H1 (cell line): ENCODE data around the gene NTRK1. TPM values are rescaled to one million over a fixed set of nuclear protein-coding genes. Genes with fewer than 3 reads are reported as not detected.

Experiments
- BRCA1 ChIP-seq: IDR thresholded peaks from 2 replicates; pipeline ENCODE4 v1.6.1; 2012; ENCODE audit warnings: low read depth, low read length, improper control_type of control experiment
- TAF1 ChIP-seq: IDR thresholded peaks from 2 replicates; pipeline ENCODE4 v1.6.1; 2011; ENCODE audit warnings: mild to moderate bottlenecking, low read depth, low read length
- polyA plus RNA-seq, 7 experiments: library from polyadenylated mRNA; depleted of rRNA in 3 of 7; stranded (reverse) in 5 of 7; unstranded in 2 of 7; fragments of >200 nt in 5 of 7; fragments of 200-250 nt in 2 of 7; gene quantifications; 1 replicate in 5 of 7; 2 replicates in 1 of 7; 4 replicates in 1 of 7; pipeline versions ENCODE4 v1.2.1 to v1.2.3, GENCODE V29; 2011 to 2013; ENCODE audit warnings: missing spikeins in 2 of 7, mixed read lengths in 2 of 7
- total RNA-seq: library from RNA; stranded (reverse); fragmentation: NEBNext Ultra II Directional; extraction: Animal tissue kit (Norgen Biotek cat#: 25700); gene quantifications from 2 replicates; pipeline ENCODE4 v1.2.1, GENCODE V29; 2021

Gene NTRK1
- total and polyA plus RNA-seq, 2 of the 8 experiments (the other 6 are each of a cell fraction or from before 2014, with no cell fraction given) = 0.12 to 0.24 TPM

DNA sequence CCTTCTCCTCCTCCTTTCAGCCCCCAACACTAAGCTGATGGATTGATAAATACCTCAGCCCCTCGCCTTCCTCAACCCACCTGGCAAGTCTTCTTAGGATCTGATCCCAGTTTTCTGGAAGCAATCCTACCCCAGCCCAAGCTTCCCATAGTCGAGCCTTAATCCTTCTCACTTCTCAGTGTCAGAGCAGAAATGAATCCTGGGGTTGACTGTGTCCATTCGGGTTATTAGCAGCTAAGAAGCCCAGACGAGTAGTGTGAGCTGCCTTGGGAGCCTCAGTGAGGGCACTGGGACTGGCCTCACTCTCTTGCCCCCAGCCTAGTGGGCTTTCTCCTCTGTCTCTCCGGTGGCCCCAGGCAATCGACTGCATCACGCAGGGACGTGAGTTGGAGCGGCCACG lies 20.4 kb downstream of the NTRK1 start (continued):
- TF ChIP-seq BRCA1 = no peak
- TF ChIP-seq TAF1 = no peak
